ENCODE data around the gene TSC2.

- TF ChIP-seq POLR2A (IDR thresholded peaks at IDR 0.05) = no peak
- TF ChIP-seq CTCF (IDR thresholded peaks at IDR 0.05) = no peak
- TF ChIP-seq EP300 (IDR thresholded peaks at IDR 0.05) = no peak
Observed at GRCh38 chr16:2064368-2064945, 16.7 kb downstream of the TSC2 start.
